ENCODE data around the gene TP53I11.

The TP53I11 gene, protein sequence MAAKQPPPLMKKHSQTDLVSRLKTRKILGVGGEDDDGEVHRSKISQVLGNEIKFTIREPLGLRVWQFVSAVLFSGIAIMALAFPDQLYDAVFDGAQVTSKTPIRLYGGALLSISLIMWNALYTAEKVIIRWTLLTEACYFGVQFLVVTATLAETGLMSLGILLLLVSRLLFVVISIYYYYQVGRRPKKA

DNA sequence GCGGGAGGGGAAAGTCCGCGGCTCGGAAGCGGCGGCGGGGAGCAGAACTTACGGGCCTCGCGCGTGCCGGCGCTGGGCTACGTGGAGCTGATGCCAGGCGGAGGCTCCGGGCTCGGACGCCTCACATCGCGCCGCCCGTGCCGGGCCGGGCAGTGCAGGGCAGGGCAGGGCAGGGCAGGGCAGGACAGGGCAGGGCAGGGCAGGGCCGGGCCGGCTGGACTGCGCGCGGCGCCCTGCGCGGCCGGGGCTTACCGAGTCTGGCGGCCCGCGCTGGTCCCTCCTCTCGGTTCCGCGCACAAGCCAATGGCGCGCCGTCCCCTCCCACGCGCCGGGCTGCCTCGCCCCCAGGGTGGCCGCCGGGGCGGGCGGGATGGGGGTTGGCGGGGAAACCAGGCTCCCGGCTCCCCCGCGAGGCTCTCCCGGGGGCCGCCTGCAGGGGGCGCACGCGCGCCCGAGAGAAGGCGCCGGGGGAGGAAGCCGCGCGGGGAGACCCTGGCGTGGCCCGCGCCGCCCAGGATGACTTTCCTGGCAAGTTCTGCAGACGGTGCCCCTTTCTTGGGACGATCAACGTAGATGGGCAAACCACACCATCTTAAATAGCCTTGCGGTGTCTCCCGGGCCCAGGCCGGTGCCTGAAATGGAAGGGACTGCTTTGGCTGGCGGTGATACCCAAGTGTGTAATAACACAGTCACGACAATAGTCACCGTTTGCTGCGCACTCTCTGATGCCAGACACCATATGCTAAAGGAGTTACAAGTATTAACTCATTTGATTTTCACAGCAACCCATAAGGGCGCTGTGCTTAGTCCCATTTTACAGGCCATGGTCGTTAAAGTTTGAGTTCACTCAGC, at the start of gene TP53I11:
TP53I11 (minus strand) TSS at position 259 of the 852 bp plus-strand sequence. CDS start 12,548 bp downstream, outside the sequence.
- FAIRE-seq: peak; percentile 73
- peak; percentile 92 for DNase-seq (ENCODE audit: low spot score)

DNA sequence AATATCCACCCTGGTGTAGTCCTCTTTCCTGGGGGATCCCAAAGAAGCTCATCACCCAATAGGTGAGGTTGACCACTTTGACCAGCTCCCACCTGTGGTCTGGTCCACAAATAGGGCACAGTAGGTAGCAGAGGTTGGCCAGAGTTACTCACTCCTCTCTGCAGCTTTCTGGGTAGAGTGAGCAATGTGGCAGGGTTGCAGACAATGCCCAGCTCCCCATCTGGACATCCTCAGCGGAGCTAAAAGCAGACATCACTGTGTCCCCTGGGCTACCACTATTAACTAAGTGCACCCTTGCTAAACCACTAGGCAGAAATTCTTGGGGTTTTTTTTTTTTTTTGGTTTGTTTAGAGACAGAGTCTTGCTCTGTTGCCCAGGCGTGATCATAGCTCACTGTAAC, 48.4 kb upstream of the TP53I11 start:
- no peak for FAIRE-seq
- no peak for DNase-seq (ENCODE audit: low spot score)

DNA sequence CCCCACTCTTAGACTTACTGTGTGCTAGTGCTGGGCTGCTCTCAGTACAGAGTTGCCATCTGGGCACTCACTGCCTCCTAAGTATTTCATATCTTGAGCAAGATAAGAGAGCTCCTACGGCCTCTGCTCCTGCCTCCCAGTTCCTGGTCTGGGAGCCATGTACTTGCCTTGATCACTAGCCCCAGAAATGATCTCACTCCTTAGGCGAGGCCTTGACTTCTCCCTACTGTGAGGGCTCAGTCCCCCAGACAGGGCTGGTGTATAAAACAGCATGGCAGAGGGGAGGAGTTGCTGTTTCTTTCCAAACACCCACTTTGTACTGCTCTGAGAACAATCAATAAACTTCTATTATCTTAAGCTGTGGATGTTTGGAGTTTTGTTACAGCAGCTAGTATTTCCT, 47.4 kb upstream of the TP53I11 start:
- DNase-seq (ENCODE audit: low spot score) (no peak), FAIRE-seq (no peak)

DNA sequence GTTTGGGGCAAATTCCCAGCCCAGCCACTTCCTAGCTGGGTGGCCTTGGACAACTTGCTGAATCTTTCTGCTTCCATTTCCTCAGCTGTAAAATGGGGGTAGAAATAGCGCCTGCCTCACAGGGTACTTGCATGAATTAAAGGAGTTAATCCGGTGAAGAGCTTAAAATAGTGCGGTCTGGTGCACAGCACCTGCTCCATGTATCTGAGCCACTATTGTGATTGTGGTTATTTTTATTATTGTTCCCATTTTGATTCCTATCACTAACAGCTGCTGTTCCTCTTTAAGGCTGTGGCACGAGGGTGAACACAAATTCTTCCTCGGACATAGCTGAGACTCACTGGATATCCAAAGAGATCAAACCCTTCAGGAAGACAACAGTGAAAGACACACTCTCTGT, 46.9 kb upstream of the TP53I11 start:
- FAIRE-seq: no peak
- no peak for DNase-seq (ENCODE audit: low spot score)

DNA sequence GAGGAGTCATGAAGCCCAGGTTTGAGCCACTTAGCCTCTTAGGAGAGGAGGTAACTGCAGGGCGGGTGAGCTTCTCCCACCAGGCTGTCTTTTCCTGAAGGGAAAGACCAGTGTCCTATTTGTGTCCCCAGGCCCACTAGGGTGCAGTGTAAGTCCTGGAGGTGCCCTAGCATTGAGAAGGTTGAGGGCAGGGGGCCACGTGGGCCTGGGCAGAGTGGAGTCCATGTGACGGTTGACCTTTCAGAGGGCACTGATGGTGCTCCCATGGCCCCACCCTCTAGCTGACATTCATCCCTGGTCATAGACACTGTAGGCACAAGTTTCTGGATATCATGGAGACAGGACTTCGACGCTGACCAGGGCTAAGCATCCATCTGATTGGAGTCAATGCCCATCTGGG, 44.1 kb upstream of the TP53I11 start:
- no peak for DNase-seq (ENCODE audit: low spot score)
- FAIRE-seq: no peak

DNA sequence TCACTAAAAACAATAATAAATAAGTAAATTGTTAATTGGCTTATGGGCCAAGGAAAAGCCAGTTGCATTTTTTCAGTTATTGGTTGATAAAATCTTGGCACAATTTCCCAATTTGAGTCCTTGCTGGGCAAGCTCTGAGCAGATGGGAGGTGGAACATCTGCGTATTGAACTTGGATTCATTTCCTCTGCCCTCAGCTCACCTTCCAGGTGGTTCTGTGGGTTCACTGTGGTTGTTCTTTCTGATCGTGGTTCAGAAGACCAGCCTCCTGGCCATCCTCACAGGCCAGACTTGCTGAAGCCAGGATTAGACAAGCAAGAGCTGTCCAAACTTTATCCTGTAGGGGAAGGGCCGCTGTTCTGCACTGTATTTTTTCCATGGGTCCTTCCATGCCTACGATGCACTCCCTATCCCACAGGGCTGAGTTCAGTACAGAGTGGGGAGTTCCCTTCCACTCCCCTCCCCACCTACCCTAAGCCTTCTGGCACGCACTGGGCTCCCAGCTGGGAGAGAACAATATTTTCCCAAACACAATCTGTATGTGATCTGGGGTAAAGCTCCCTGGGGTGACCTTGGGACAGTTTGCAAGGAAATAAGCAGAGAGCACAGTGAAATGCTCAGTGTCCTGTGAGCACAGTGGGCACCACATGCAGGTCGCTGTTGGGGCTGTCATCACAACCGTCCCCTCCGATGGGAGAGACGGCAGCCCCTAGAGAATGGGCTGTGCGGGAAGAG, 43.5 kb upstream of the TP53I11 start:
- DNase-seq (ENCODE audit: low spot score): no peak
- FAIRE-seq: no peak

DNA sequence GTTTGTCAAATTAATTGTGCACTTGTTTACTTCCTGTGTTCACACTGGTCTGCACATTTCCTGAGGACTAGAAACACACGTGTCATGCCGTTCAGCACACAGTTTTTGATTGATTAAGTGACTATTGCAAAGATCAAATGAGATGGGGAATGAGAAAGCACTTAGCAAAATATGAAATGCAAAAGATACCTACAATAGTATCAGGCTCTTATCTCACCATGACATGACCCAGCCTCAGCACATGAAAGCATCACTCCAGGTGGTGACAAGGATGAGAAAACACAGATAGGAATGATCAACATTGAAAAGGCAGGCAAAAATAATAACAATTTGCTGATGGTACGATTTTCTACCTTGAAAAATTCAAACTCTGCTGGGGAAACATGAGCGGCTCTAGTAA, 42.1 kb upstream of the TP53I11 start:
- FAIRE-seq: no peak
- no peak for DNase-seq (ENCODE audit: low spot score)

DNA sequence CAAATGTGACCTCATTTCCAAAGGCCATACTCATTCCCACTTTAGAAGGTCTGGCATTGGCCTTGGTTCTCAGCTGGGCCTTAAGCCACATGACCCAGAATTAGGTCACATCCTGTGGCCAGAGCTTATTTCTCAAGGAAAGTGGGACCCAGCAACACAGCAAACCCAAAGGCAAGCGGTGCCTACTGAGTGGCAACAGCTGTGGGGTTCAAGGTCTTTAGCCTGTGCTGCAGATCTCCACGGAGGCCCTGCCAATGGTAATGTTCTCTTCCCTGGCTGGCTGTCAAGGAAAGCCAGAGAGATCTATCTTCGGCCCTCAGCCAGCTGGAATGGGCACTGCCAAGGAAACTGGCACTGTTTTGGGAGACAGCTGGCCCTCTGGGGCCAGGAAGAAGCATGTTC, 41.5 kb upstream of the TP53I11 start:
- no peak for DNase-seq (ENCODE audit: low spot score)
- FAIRE-seq: no peak

DNA sequence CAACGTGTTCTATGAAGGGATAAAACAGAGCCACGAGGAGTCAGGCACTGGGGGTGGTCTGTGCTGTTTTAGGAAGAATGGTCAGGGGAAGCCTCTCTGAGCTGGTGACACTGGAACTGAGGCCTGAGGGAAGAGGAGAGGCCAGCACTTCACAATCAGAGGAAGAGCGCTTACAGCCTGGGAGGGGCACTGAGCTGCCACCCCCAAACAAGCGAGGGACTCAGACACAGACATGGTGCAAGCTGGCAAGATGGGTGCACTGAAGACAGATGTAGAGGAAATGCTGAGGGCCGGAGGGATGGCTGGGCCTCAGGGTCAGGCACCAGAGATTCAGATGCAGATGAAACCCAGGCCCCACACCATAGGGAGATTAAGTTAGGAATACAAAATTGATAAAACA, 40.0 kb upstream of the TP53I11 start:
- DNase-seq (ENCODE audit: low spot score): no peak
- no peak for FAIRE-seq

DNA sequence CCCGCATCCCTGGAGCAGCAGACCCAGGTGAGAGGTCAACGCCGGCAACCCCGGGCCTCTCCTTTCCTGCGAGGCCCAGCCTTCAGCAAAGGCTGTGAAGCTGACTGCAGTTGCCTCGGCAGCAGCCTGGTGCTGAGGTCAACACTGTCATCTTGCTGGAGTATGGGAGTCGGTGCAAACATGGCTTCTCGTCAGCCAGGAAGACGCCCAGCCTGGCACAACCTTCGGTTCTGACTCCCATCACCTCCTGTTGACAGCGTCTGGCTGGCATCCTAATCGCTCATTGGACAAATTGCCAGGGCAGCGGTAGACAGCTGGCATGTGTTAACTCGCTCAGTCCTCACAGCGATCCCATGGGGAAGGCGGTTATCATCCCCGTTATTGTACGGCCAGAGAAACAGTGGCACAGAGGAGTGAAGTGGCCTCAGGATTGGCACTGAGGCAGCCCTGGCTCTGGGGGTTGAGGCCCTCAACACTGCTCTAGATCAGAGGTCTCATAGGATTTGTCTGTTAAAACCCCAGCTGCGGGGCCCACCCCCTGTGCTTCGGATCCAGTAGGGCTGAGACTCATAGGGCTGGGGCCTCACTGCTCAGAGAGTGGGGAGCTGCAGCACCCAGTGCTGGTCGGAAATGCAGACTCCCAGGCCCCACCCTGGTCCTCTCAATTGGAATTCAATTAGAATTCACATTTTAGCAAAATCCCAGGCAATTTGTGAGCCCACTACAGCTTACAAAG, 39.3 kb upstream of the TP53I11 start:
- no peak for FAIRE-seq
- DNase-seq (ENCODE audit: low spot score): no peak

DNA sequence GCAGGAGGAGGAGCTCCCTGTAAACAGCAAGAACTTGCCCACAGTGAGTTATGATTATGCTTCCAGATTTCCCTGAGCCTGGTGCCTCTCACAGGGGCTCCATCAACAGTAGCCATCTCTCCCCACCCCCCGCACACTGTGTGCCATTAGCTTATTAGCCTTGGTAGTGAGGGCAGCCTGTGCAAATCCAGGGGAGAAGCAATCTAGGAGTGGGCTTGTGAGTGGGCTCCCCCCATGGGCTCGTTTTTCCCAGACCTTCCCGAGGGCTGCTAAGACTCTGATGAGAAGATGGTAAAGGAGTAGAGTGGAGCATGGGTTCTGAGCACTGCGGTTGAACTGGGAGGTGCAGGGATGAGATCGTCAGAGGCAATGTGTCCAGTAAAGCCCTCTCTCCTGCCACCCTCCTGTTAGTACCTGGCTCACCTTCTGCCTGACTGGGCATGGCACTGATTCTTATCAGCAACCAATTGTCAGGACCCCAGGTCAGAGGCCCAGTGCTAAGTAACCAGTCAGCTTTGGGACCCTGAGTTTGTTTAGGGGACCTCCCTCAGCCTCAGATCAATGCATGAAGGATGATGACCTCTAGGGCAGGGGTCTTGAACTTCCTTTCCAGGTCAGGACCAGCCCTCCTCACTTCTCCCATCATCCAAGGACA, 38.4 kb upstream of the TP53I11 start:
- DNase-seq (ENCODE audit: low spot score): no peak
- FAIRE-seq: no peak

DNA sequence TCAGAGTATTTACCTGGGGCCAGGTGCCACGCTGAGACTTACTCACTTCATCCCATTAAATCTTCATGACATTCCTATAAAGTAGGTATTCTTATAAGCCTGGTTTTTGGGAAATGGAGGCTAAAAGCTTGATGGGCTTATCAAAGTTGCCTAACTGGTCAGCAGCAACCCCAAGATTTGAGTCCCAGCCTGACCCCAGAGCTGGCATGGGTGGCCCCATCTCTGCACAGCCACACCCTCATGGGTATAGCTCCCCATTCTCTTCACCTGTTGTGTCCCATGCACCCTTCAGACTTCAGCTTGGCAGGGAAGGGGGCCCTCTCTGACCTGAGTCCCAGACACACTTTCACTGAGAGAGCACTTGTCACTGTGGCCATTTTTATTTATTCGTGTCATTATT, 37.4 kb upstream of the TP53I11 start:
- DNase-seq (ENCODE audit: low spot score) (no peak), FAIRE-seq (no peak)

DNA sequence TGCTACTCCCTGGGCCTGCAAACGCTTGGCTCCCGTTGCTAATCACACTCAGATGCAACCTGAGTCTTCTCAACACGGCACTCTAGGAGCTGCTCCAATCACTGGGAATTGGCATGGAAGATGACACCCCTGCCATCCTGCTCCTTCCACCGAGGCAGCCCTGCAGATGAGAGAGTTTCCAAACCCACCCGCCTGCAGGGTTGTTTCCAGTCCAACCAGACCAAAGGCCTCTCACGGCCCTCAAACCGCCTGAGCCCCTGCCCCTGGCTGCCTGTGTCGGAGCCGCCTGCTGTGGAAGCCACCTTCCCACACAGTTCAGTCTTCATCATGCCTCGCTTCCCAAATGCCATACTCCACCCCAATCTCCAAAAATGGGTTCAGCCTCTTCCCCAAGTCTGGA, 36.8 kb upstream of the TP53I11 start:
- no peak for FAIRE-seq
- no peak for DNase-seq (ENCODE audit: low spot score)

DNA sequence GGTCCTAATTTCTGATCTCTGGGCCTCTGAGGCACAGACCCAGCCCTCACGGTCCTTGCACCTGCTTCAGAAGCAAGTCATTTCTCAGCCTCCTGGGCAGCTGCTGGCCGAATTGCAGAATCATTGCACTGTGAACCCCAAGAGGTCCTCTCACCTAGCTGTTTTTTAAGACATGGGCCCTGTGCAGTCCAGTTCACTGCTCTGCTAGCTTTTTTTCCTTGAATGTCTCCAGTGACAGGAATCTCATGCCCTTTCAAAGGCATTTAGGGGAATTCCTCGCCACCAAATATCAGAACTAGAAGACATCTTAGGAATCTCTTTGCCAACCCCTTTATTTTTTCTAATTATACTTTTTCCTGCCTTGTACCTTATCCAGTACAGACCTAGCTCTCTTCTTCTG, 35.6 kb upstream of the TP53I11 start:
- no peak for DNase-seq (ENCODE audit: low spot score)
- FAIRE-seq: no peak

DNA sequence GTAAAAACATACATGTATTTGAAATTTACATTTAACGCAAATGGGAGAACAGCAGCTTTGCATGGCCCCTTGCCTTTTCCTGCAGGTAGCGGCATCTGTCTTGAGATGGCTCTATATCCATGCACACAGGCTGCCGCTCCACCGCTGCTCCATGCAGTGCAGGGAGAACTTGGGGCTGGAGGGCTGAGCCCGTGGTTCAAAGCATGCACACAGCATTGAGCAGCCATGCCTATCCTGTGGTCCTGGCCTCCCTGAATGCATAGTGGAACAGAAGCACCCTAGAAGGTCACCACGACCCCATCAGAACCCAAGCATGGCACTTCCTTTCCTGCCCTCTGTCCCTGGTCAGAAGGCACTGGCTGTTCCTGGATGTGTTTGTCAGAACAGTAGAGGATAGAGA, 35.0 kb upstream of the TP53I11 start:
- FAIRE-seq (no peak), DNase-seq (ENCODE audit: low spot score) (no peak)

DNA sequence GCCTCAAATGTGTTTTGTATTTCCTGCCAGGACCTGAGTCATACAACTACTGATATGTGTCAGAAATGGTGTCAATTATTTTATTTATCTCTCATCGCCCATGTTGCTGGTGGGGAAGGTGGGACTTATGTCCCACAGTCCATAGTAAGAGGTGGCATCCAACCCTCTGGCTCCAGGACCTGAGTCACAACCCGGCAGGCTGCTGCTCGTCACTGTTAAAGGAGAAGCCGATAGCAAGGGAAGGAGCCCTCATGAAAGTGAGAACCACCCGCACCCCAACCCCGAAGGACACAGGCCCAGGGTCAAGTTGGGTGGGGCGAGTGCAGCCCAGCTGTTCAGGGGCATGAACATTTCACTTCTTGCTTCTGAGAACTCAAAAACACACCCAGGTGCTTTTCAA, 33.1 kb upstream of the TP53I11 start:
- FAIRE-seq: no peak

DNA sequence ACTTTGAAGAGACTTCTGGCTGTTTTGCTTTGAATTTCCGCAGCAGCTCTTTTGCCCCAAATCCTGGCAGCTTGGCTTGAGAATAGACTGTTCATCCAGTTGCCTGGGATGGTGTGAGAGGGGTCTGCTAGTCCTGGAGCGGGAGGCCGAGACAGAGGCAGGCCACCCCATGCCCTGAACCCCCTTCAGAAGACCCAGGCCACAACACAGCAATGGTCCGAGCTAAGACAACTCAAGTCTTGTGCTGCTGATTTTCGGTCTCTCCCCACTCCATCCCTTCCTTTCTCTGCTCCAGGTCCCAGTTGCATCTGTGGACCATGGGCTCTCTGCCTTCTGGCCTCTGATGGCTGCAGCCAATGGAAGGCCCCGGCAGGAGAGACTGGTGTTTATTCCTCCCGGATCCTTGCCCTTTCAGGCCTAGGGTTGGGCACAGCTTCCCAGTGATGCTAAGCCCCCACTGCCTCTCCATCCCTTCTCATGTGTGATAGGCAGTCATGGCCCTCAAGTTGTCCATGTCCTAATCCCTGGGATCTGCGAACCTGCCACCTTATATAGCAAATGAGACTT, 31.9 kb upstream of the TP53I11 start:
- FAIRE-seq (no peak), DNase-seq (ENCODE audit: low spot score) (no peak)

More for the DNA sequence above, 33.1 kb upstream of the TP53I11 start:
- no peak for DNase-seq (ENCODE audit: low spot score)

DNA sequence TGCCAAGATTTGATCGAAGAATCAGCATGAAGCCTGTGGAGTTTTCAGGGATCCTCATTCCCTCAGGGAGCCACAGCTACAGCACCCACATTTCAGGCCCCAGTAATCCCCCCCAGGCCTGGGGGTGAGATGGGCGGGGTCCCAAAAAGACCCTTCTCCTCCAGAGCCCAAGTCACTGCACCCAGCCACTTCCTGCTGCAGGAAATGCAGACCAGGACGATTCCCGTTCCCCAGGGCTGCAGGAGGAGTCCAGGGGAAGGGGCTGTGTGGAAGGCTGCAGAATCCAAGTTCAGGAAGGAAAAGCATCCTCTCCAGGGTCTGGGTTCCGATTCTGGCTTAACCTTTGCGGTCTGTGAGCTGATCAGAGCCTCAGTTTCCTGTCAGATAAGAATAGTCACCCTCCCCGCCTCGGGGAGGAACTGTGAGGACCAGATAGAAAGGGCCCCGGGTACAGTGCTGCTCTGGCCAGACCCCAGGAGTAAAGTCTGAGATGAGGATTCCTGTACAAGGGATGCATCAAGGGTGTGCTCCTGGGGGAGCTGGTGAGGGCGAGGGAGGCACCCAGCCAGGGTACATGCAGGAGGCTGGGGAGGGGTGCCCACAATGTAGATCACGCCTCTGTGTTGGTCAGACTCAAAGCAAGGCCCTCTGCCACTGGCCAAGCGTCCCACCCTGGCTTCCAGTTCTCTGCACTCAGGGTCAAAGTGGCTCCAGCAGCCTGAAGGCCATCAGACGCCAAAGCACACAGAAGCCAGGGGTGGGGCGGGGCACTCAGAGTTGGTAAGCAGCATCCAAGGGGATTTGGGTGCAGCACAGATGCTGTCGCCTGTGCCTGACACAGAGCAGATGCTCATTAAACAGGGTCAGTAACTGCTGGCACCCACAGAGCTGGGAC, 30.1 kb upstream of the TP53I11 start:
- FAIRE-seq (no peak), DNase-seq (ENCODE audit: low spot score) (no peak)

DNA sequence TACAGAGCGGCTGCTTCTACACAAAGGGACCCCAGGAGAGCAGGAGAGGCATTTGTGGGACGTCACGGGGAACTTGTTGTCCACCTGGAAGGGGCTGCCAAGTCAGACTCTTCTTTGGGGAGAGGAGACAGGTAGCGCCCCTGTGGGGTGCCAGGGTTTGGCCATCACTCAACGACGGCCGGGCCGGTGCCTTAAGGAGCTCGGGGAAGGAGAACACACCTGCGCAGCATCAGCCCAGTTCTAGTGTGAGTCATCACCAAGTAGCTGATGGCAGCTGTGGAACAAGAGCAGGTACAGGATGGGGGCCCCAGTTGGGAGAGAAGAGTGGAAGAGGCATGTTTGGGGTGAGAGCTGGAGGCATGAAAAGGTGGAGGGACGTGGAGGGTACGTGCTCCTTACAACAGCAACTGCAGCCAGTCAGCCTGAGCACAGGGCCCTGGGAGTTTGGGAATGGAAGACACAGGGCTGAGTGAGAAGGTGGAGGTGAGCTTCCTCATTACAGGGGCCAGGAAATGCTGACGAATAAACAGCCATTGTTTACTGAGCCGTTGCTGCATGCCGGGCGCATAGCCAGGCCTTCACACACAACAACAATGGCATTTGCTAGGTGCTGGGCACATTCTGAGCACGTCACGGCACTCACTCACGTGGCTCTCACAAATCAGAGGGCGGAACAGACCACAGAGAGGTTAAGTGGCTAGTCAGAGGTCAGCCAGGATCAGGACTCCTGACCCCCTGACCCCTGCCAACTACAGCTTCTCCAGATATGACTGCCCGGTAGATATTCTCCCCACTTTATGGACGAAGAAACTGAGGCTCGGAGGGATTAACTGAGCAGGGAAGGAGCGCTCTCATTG, 29.1 kb upstream of the TP53I11 start:
- DNase-seq (ENCODE audit: low spot score): peak; percentile 73

More for the DNA sequence above, 29.1 kb upstream of the TP53I11 start:
- FAIRE-seq: peak; percentile 74

All from urothelium cell line (cell line).